Tibial nerve (tissue), 3 donors: Measurements from ENCODE around the gene CYTH4.

Source experiments
- POLR2A ChIP-seq, 2 donors: fragments of 450-650 bp; IDR thresholded peaks; one replicate each; pipeline ENCODE4 v1.6.1; 2017; ENCODE audit warnings: antibody characterized with exemption in 2 of 2, mild to moderate bottlenecking in 2 of 2, moderate library complexity in 2 of 2
- TF ChIP-seq, protein P1 (sequence below), 5 experiments: fragments of 200-600 bp in 3 of 5; fragments of 450-650 bp in 2 of 5; sonication (generic) in 3 of 5; IDR thresholded peaks; one replicate each; pipeline ENCODE4 v1.5.1; 2016 to 2019; ENCODE audit warnings: antibody characterized with exemption in 5 of 5, mild to moderate bottlenecking in 3 of 5, moderate library complexity in 2 of 5

DNA sequence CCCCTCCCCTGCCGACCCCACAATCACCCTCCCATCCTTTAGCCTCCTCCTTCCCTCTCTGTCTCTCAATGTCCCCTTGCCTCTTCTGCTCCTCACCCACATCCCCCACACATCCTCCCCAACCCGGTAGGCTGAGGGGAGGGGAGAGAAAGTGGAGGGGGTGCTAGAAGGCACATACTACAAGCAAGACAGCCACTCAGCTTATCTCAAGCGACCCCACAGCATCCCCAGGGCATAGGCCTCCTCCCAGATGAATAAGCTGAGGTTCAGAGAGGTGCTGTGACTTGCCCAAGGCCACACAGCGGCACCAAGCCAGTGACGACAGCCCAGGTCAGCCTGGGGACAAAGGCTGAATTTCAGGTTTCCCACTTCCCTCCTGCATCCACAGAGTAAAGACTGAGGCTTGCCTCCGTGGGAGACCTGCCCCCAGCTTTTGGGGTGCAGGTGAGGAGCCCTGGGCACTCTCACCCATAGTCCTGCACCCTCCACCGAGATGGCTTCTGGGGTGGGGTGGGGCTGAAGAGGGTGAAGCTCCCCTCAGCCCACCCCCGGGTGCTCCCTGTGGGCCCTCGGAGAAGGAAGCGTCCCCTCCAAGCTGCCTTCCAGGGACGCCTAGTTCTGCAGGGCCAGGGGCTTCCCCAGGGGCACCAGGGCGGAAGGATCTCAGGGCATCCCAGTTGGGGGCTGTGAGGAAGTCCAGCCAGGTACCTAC is 38.8 kb upstream of the CYTH4 start:
- TF ChIP-seq, protein P1, sequence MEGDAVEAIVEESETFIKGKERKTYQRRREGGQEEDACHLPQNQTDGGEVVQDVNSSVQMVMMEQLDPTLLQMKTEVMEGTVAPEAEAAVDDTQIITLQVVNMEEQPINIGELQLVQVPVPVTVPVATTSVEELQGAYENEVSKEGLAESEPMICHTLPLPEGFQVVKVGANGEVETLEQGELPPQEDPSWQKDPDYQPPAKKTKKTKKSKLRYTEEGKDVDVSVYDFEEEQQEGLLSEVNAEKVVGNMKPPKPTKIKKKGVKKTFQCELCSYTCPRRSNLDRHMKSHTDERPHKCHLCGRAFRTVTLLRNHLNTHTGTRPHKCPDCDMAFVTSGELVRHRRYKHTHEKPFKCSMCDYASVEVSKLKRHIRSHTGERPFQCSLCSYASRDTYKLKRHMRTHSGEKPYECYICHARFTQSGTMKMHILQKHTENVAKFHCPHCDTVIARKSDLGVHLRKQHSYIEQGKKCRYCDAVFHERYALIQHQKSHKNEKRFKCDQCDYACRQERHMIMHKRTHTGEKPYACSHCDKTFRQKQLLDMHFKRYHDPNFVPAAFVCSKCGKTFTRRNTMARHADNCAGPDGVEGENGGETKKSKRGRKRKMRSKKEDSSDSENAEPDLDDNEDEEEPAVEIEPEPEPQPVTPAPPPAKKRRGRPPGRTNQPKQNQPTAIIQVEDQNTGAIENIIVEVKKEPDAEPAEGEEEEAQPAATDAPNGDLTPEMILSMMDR (IDR thresholded peaks at IDR 0.05): no peak
- no peak for TF ChIP-seq POLR2A (IDR thresholded peaks at IDR 0.05)
